SK-N-SH treated with all-trans-retinoic acid at 6 μM for 48 hours (cell line): ENCODE results near the gene KLHL40.

Source experiments
- ISL1 ChIP-seq: fragments of 250-450 bp; sonication (Bioruptor Pico); IDR thresholded peaks from 2 replicates; pipeline ENCODE4 v2.1.2; 2022; ENCODE audit warnings: mild to moderate bottlenecking, moderate library complexity
- PATZ1 ChIP-seq: fragments of 250-450 bp; sonication (Bioruptor Pico); IDR thresholded peaks from 2 replicates; pipeline ENCODE4 v1.8.0; 2020; ENCODE audit warnings: mild to moderate bottlenecking, moderate library complexity, borderline replicate concordance
- RARB ChIP-seq: fragments of 250-450 bp; sonication (Bioruptor Pico); IDR thresholded peaks from 2 replicates; pipeline ENCODE4 v1.8.0; 2021; ENCODE audit warnings: mild to moderate bottlenecking, moderate library complexity
- TSHZ2 ChIP-seq: fragments of 250-450 bp; sonication (Bioruptor Pico); IDR thresholded peaks from 2 replicates; pipeline ENCODE4 v1.5.0; 2020; ENCODE audit warnings: mild to moderate bottlenecking, moderate library complexity
- ZFP30 ChIP-seq: fragments of 450-650 bp; formaldehyde crosslinking; IDR thresholded peaks from 2 replicates; pipeline ENCODE4 v1.5.0; 2022; ENCODE audit warnings: mild to moderate bottlenecking, moderate library complexity
- ZNF8 ChIP-seq: fragments of 450-650 bp; formaldehyde crosslinking; IDR thresholded peaks from 2 replicates; pipeline ENCODE4 v1.5.0; 2020; ENCODE audit warnings: mild to moderate bottlenecking, moderate library complexity

GRCh38 chr3:42666577-42666998, 18.7 kb upstream of the KLHL40 start:
- TF ChIP-seq ZFP30 (CRISPR knock-in tag) (no peak), RARB (no peak), TSHZ2 (CRISPR knock-in tag) (no peak), ISL1 (CRISPR knock-in tag) (no peak), PATZ1 (CRISPR knock-in tag) (no peak), ZNF8 (no peak)
